DND-41 (cell line): Measurements from ENCODE around the gene GSAP.

ENCODE experiments used
- EZH2 ChIP-seq: IDR thresholded peaks from 3 replicates; pipeline ENCODE4 v1.6.1; 2012; ENCODE audit warnings: borderline replicate concordance, low read depth, mild to moderate bottlenecking, moderate library complexity, low read length, inconsistent platforms; ENCODE audit not compliant: severe bottlenecking
- TF ChIP-seq, protein P1 (sequence below): IDR thresholded peaks from 2 replicates; pipeline ENCODE4 v1.5.1; 2012; ENCODE audit warnings: borderline replicate concordance, low read length, moderate library complexity, mild to moderate bottlenecking; ENCODE audit not compliant: poor library complexity, severe bottlenecking; ENCODE audit errors: extremely low read depth

DNA sequence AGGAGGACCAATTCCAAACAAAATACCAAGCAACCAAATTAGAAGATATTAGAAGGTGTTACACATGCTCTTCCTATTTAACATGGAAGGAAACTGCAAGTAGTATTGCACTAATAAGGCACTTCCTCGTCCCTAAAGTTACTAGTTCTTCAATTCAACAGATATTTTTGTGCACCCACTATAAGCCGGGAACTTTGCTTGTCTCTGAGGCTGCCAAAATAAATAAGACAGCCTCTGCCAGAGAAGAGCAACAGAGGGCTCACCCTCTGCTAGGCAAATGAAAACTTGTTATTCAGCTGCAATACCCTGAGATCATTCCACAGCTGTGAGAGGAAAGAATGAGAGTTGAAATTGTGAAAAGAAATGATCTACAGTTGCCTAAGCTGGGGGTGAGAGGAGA lies 37.4 kb upstream of the GSAP start:
- no peak for TF ChIP-seq EZH2
- TF ChIP-seq, protein P1, sequence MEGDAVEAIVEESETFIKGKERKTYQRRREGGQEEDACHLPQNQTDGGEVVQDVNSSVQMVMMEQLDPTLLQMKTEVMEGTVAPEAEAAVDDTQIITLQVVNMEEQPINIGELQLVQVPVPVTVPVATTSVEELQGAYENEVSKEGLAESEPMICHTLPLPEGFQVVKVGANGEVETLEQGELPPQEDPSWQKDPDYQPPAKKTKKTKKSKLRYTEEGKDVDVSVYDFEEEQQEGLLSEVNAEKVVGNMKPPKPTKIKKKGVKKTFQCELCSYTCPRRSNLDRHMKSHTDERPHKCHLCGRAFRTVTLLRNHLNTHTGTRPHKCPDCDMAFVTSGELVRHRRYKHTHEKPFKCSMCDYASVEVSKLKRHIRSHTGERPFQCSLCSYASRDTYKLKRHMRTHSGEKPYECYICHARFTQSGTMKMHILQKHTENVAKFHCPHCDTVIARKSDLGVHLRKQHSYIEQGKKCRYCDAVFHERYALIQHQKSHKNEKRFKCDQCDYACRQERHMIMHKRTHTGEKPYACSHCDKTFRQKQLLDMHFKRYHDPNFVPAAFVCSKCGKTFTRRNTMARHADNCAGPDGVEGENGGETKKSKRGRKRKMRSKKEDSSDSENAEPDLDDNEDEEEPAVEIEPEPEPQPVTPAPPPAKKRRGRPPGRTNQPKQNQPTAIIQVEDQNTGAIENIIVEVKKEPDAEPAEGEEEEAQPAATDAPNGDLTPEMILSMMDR = no peak
